PC-3 (cell line): ENCODE data around the gene NHSL1. TPM values are rescaled to one million over a fixed set of nuclear protein-coding genes. Genes with fewer than 3 reads are reported as not detected.

ENCODE experiments used
- ATAC-seq: fragments of 200-7000 bp; cut with Tn5 transposase; 2 replicates; pipeline ENCODE4 v1.9.1; 2020; ENCODE audit warnings: mild to moderate bottlenecking, moderate library complexity
- BruUV-seq: library from RNA; stranded (reverse); fragments of 400-500 nt; replicated peaks from 2 replicates; lab custom pipeline; 2021; lab: Mats Ljungman, UMichigan
- CTCF ChIA-PET: fragments of 300-600 bp; sonication (Branson Sonifier 250); formaldehyde crosslinking; loops from one replicate; lab custom pipeline; 2022; ENCODE audit warnings: antibody characterized with exemption; lab: Charles Lee
- POLR2A ChIA-PET: fragments of 300-600 bp; sonication (Branson Sonifier 250); formaldehyde crosslinking; loops from one replicate; lab custom pipeline; 2022; ENCODE audit warnings: antibody characterized with exemption; ENCODE audit not compliant: unreplicated experiment; lab: Charles Lee
- DNase-seq: peaks from one replicate; pipeline ENCODE4 v3.0.0-alpha.2; 2015
- H2AFZ ChIP-seq: fragments of 300-600 bp; sonication (generic); 2 replicates; pipeline ENCODE4 v1.6.0; 2016; ENCODE audit warnings: antibody characterized with exemption, low read length
- H3F3A ChIP-seq: fragments of 300-600 bp; sonication (generic); one replicate; pipeline ENCODE4 v1.6.0; 2017; ENCODE audit warnings: antibody characterized with exemption, low read length, control low read depth, mild to moderate bottlenecking; ENCODE audit not compliant: unreplicated experiment
- H3K27ac ChIP-seq: fragments of 300-600 bp; sonication (generic); 2 replicates; pipeline ENCODE4 v1.5.1; 2016; ENCODE audit warnings: mild to moderate bottlenecking, low read length
- H3K27me3 ChIP-seq: fragments of 300-600 bp; sonication (generic); 2 replicates; pipeline ENCODE4 v1.6.1; 2016; ENCODE audit warnings: low read length, mixed read lengths
- H3K36me3 ChIP-seq: fragments of 300-600 bp; sonication (generic); 2 replicates; pipeline ENCODE4 v1.6.1; 2016; ENCODE audit warnings: low read depth, mixed run types, low read length, mixed read lengths
- H3K4me1 ChIP-seq: fragments of 300-600 bp; sonication (generic); 2 replicates; pipeline ENCODE4 v1.5.1; 2016; ENCODE audit warnings: low read length; ENCODE audit not compliant: insufficient read depth
- H3K4me2 ChIP-seq: fragments of 300-600 bp; sonication (generic); 2 replicates; pipeline ENCODE4 v1.6.0; 2016; ENCODE audit warnings: low read length
- H3K4me3 ChIP-seq: fragments of 300-600 bp; sonication (generic); 2 replicates; pipeline ENCODE4 v1.5.1; 2016; ENCODE audit warnings: mild to moderate bottlenecking, low read length, mixed read lengths
- H3K79me2 ChIP-seq: fragments of 300-600 bp; sonication (generic); 2 replicates; pipeline ENCODE4 v1.6.1; 2017; ENCODE audit warnings: low read length, mixed read lengths
- H3K9ac ChIP-seq: fragments of 300-600 bp; sonication (generic); 2 replicates; pipeline ENCODE4 v1.6.0; 2016; ENCODE audit warnings: mild to moderate bottlenecking, low read length
- H3K9me2 ChIP-seq: fragments of 300-600 bp; sonication (generic); replicated peaks from 2 replicates; pipeline ENCODE4 v1.6.1; 2016; ENCODE audit warnings: mixed run types, low read length, mixed read lengths
- H3K9me3 ChIP-seq: fragments of 300-600 bp; sonication (generic); 2 replicates; pipeline ENCODE4 v1.6.1; 2016; ENCODE audit warnings: low read length, mixed read lengths
- H4K20me1 ChIP-seq: fragments of 300-600 bp; sonication (generic); 2 replicates; pipeline ENCODE4 v1.6.1; 2016; ENCODE audit warnings: low read length, mixed read lengths
- EZH2 ChIP-seq: fragments of 300-600 bp; sonication (generic); IDR thresholded peaks from one replicate; pipeline ENCODE4 v1.6.1; 2017; ENCODE audit warnings: antibody characterized with exemption, mild to moderate bottlenecking, low read length; ENCODE audit not compliant: unreplicated experiment
- EZH2phosphoT487 ChIP-seq: fragments of 300-600 bp; sonication (generic); IDR thresholded peaks from 2 replicates; pipeline ENCODE4 v1.6.1; 2018; ENCODE audit warnings: mild to moderate bottlenecking, antibody characterized with exemption, low read length, borderline replicate concordance
- intact Hi-C: fragments of 100-400 bp; cut with micrococcal nuclease; formaldehyde crosslinking; loops from 2 replicates; pipeline ENCODE4 v1.9.0; 2023
- total RNA-seq: library from RNA; depleted of rRNA; stranded (reverse); fragments of >200 nt; gene quantifications from 2 replicates; pipeline ENCODE4 v1.2.3, GENCODE V29; 2014
- TF ChIP-seq, protein P1 (sequence below): fragments of 300-600 bp; sonication (generic); conservative IDR thresholded peaks from 2 replicates; pipeline ENCODE4 v1.5.1; 2017; ENCODE audit warnings: antibody characterized with exemption, low read depth, mild to moderate bottlenecking, low read length

Gene NHSL1
- total RNA-seq, 1 experiment from 2014 or later = 4.8 TPM

GRCh38 chr6:138446821-138447220, 52.5 kb downstream of the NHSL1 start:
- H3K4me3 ChIP-seq = no peak overlapping the region
- intact Hi-C loops = no loop called here
- H4K20me1 ChIP-seq = no peaks in the 10 kb centered on the region
- no peaks in the 10 kb centered on the region for H3K36me3 ChIP-seq
- no peak overlapping the region for H3K27ac ChIP-seq
- no peak for ATAC-seq
- no peaks in the 10 kb centered on the region for H3F3A ChIP-seq
- no peaks in the 10 kb centered on the region for H3K79me2 ChIP-seq
- POLR2A ChIA-PET = no interaction called here
- H3K4me2 ChIP-seq = no peak overlapping the region
- H2AFZ ChIP-seq = no peak overlapping the region
- no peaks in the 10 kb centered on the region for H3K27me3 ChIP-seq
- no TSS peak for BruUV-seq
- no peaks in the 10 kb centered on the region for H3K9me2 ChIP-seq
- CTCF ChIA-PET = no interaction called here
- no peak for DNase-seq
- no peak overlapping the region for H3K9ac ChIP-seq
- no peaks in the 10 kb centered on the region for H3K9me3 ChIP-seq
- TF ChIP-seq EZH2phosphoT487 (no peak), EZH2 (no peak)
- TF ChIP-seq, protein P1, sequence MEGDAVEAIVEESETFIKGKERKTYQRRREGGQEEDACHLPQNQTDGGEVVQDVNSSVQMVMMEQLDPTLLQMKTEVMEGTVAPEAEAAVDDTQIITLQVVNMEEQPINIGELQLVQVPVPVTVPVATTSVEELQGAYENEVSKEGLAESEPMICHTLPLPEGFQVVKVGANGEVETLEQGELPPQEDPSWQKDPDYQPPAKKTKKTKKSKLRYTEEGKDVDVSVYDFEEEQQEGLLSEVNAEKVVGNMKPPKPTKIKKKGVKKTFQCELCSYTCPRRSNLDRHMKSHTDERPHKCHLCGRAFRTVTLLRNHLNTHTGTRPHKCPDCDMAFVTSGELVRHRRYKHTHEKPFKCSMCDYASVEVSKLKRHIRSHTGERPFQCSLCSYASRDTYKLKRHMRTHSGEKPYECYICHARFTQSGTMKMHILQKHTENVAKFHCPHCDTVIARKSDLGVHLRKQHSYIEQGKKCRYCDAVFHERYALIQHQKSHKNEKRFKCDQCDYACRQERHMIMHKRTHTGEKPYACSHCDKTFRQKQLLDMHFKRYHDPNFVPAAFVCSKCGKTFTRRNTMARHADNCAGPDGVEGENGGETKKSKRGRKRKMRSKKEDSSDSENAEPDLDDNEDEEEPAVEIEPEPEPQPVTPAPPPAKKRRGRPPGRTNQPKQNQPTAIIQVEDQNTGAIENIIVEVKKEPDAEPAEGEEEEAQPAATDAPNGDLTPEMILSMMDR = no peak
- no peaks in the 10 kb centered on the region for H3K4me1 ChIP-seq

DNA sequence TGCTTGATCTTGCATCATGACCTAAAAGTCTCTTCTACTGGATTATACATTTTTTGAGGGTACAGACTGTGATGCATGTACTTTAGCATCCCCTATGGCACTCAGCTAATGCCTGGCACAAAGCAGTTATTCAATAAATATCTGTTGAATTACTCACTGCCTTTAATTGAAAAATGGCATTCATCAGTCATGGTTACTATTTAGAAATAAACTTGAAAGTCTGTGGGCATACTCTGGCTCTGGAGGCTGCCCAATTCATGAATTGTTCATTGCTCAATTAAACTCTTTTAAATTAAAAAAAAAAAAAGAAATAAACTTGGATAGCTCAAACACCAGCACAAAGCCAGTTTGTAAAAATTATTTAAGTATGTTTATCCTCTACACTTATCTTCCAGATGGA, 55.3 kb downstream of the NHSL1 start:
- H3K9me2 ChIP-seq = no peaks in the 10 kb centered on the region
- no peak overlapping the region for H3K27ac ChIP-seq
- no peak for TF ChIP-seq EZH2
- TF ChIP-seq, protein P1 = no peak
- TF ChIP-seq EZH2phosphoT487 = no peak
- H3K4me1 ChIP-seq = no peaks in the 10 kb centered on the region
- intact Hi-C loops = no loop called here
- CTCF ChIA-PET = no interaction called here
- no peak overlapping the region for H3K4me3 ChIP-seq
- H3K4me2 ChIP-seq = no peak overlapping the region
- DNase-seq (no peak), ATAC-seq (no peak)
- no TSS peak for BruUV-seq
- H3K79me2 ChIP-seq = no peaks in the 10 kb centered on the region
- H3K27me3 ChIP-seq = no peaks in the 10 kb centered on the region
- H3K9me3 ChIP-seq = no peaks in the 10 kb centered on the region
- H3K9ac ChIP-seq = no peak overlapping the region
- H4K20me1 ChIP-seq = no peaks in the 10 kb centered on the region
- H3K36me3 ChIP-seq = no peaks in the 10 kb centered on the region
- POLR2A ChIA-PET = interaction anchor here (0.6 kb wide), 1 partner anchor 12 kb away, joined by 4 read pairs; no protein-coding TSS in a partner anchor
- no peak overlapping the region for H2AFZ ChIP-seq
- no peaks in the 10 kb centered on the region for H3F3A ChIP-seq

DNA sequence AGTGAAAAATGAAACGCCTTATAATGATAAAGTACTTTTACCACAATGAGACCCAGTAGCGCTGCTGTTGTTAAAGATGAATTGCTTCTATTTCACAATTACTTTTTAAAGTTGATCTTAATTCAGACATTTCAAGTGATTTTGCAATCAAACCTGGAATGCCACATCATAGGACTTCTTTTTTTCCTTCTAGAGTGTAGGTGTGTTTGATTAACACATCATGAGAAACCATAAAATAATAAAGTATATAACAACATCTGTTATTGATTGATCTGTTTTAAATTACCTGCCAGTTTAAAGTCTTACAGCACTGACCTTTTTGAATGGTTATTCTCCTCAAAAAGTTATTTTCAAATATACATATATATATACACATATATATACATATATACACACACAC, 56.6 kb downstream of the NHSL1 start:
- no peak overlapping the region for H3K4me3 ChIP-seq
- intact Hi-C loops = no loop called here
- no peaks in the 10 kb centered on the region for H3K4me1 ChIP-seq
- H3K79me2 ChIP-seq = no peaks in the 10 kb centered on the region
- no peak overlapping the region for H3K9ac ChIP-seq
- BruUV-seq = no TSS peak
- H3K9me2 ChIP-seq = no peaks in the 10 kb centered on the region
- CTCF ChIA-PET = no interaction called here
- H3K9me3 ChIP-seq = no peaks in the 10 kb centered on the region
- TF ChIP-seq EZH2 (no peak), EZH2phosphoT487 (no peak)
- TF ChIP-seq, protein P1 = no peak
- POLR2A ChIA-PET = no interaction called here
- no peaks in the 10 kb centered on the region for H4K20me1 ChIP-seq
- no peaks in the 10 kb centered on the region for H3F3A ChIP-seq
- H3K27ac ChIP-seq = no peak overlapping the region
- H3K36me3 ChIP-seq = no peaks in the 10 kb centered on the region
- H3K27me3 ChIP-seq = no peaks in the 10 kb centered on the region
- no peak for ATAC-seq
- no peak overlapping the region for H3K4me2 ChIP-seq
- DNase-seq = no peak
- H2AFZ ChIP-seq = no peak overlapping the region
